GM10266 (cell line): Measurements from ENCODE around the gene UGT1A4.

ENCODE experiments used
- DNase-seq: peaks from one replicate; pipeline ENCODE4 v3.0.0; 2012; ENCODE audit errors: extremely low spot score
- TF ChIP-seq, protein P1 (sequence below): IDR thresholded peaks from 2 replicates; pipeline ENCODE4 v1.5.1; 2012; ENCODE audit warnings: mild to moderate bottlenecking, low read depth; ENCODE audit not compliant: control insufficient read depth, insufficient read depth; ENCODE audit errors: missing control alignments

The UGT1A4 gene

DNA sequence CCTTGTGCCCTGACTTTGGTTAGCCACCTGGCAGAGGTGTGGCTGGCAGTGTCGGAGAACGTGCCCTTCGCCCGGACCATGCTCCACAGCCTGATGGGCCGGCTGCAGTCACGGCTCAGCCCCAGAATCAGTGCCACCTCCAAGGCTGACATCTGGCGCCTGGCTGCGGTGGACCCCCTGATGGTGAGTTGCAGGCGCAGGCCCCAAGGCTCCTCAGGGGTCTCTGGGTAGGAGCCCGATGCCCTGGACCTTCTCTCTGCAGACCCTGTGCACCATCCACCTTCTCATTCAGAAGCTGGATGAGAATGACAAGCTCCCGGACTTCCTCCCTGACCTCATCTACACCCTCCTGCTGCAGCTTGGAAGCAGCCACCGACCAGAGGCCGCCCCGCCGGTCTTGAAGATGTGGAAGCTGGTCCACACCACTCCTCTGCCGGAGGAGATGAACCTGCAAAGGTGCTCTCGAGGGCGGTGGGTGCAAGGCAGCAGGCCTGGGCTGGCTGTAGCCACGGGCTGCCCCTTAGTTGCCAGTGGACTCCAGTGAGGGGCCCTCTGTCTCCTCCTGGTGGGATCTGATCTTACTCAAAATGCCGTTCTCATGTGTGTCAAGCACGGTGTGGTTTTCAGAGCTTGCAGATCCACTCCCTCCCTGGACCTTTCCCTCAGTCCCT, 103.7 kb downstream of the UGT1A4 start:
- DNase-seq: no peak

More for the DNA sequence above, 103.7 kb downstream of the UGT1A4 start:
- TF ChIP-seq, protein P1, sequence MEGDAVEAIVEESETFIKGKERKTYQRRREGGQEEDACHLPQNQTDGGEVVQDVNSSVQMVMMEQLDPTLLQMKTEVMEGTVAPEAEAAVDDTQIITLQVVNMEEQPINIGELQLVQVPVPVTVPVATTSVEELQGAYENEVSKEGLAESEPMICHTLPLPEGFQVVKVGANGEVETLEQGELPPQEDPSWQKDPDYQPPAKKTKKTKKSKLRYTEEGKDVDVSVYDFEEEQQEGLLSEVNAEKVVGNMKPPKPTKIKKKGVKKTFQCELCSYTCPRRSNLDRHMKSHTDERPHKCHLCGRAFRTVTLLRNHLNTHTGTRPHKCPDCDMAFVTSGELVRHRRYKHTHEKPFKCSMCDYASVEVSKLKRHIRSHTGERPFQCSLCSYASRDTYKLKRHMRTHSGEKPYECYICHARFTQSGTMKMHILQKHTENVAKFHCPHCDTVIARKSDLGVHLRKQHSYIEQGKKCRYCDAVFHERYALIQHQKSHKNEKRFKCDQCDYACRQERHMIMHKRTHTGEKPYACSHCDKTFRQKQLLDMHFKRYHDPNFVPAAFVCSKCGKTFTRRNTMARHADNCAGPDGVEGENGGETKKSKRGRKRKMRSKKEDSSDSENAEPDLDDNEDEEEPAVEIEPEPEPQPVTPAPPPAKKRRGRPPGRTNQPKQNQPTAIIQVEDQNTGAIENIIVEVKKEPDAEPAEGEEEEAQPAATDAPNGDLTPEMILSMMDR: no peak
